ENCODE data around the gene DNAJC6.

The DNAJC6 gene

DNA sequence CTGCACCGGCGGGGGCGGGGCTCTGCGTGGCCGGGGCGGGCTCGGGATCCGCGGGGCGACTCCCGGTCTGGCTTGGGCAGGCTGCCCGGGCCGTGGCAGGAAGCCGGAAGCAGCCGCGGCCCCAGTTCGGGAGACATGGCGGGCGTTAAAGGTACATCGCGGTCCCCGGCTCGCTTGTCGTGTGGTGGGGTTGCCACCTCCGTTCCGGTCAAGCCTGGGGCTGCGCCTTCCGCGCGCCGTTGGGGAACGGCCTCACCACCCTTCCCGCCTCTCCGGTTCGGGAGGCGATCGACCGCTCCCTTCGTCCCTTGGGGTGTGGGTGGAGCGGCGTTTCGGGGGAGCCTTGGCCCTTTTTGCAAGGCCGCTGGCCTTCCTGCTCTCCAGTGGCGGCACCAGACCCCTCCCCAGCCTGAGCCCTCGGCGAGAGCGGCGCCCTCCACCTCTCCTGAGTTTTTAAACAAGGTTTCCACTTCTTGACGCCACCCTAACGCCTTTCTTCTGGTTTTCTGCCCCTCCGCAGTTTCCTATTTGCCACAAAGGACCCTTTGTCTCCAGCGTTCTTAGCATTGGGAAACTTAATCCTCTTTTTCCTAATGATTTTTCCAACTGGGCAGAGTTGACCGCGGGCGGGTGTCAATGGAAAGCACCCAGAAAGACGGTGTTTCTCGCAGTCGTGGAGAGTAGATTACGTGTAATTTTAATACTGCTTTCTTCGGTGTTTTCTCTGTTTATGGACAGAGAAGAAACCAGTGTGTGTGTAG lies 111.4 kb downstream of the DNAJC6 start, which contains the start of the genes LEPR and LEPROT:
TSS of gene LEPR (plus strand) at position 79 of the 761 bp plus-strand sequence. CDS start 144,898 bp downstream, outside the sequence.
TSS of gene LEPROT (plus strand) at position 79 of the 761 bp plus-strand sequence. CDS start at position 136, 57 bp downstream.
- no peak for DNase-seq (ENCODE audit: low read depth, low spot score)
- peak within 1 kb of the TSS; percentile 84 for H3K4me3 ChIP-seq (ENCODE audit: low read depth, low read length)
- CTCF ChIA-PET: interaction anchor here (1.9 to 2.1 kb wide), 2 partner anchors 10 to 267 kb away, joined by 7 read pairs; no protein-coding TSS in a partner anchor
- TF ChIP-seq, protein P1, sequence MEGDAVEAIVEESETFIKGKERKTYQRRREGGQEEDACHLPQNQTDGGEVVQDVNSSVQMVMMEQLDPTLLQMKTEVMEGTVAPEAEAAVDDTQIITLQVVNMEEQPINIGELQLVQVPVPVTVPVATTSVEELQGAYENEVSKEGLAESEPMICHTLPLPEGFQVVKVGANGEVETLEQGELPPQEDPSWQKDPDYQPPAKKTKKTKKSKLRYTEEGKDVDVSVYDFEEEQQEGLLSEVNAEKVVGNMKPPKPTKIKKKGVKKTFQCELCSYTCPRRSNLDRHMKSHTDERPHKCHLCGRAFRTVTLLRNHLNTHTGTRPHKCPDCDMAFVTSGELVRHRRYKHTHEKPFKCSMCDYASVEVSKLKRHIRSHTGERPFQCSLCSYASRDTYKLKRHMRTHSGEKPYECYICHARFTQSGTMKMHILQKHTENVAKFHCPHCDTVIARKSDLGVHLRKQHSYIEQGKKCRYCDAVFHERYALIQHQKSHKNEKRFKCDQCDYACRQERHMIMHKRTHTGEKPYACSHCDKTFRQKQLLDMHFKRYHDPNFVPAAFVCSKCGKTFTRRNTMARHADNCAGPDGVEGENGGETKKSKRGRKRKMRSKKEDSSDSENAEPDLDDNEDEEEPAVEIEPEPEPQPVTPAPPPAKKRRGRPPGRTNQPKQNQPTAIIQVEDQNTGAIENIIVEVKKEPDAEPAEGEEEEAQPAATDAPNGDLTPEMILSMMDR (IDR thresholded peaks at IDR 0.05; ENCODE audit: insufficient read depth, low read length, missing control alignments): no peak
- POLR2A ChIA-PET: interaction anchor here (0.6 to 1.0 kb wide), 4 partner anchors 11 to 160 kb away, joined by 3 read pairs; no protein-coding TSS in a partner anchor

DNA sequence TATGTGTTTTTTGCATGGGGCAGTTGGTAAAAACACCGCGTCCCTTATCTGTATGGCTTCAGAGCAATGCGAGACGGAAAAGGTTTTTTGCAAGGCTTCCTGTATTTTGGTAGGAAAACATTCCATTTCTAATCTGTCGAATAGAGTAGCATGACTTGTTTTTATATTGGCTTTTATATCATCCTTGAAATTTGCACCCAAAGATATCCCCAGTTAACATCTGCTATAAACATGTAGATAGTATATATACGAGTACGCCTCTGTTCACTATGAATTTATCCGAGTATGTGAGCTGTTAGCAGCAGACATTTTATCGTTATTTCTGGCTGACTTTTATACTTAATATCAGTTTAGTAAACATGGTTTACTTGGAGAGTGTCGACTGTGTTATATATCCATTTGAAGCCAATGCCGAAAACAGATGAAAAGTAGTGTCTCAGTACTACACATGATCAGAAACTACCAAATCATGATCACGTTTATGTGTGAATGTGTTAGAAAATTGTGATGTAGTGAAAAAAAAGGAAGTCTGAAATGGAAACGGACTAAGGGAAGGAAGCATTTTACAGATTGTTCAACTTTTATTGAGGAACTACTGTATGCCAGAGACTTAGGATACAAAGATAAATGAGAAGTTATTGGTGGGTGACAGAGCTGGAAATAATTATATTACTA lies 112.1 kb downstream of the DNAJC6 start:
- no peak for DNase-seq (ENCODE audit: low read depth, low spot score)
- H3K4me3 ChIP-seq (ENCODE audit: low read depth, low read length): peak overlapping the region; percentile 84
- TF ChIP-seq, protein P1 (IDR thresholded peaks at IDR 0.05; ENCODE audit: insufficient read depth, low read length, missing control alignments): no peak
- ChIA-PET CTCF (interaction anchor here (1.0 to 1.2 kb wide), 3 partner anchors 9 to 266 kb away, joined by 3 to 6 read pairs (median 3); no protein-coding TSS in a partner anchor), POLR2A (no interaction called here)

DNA sequence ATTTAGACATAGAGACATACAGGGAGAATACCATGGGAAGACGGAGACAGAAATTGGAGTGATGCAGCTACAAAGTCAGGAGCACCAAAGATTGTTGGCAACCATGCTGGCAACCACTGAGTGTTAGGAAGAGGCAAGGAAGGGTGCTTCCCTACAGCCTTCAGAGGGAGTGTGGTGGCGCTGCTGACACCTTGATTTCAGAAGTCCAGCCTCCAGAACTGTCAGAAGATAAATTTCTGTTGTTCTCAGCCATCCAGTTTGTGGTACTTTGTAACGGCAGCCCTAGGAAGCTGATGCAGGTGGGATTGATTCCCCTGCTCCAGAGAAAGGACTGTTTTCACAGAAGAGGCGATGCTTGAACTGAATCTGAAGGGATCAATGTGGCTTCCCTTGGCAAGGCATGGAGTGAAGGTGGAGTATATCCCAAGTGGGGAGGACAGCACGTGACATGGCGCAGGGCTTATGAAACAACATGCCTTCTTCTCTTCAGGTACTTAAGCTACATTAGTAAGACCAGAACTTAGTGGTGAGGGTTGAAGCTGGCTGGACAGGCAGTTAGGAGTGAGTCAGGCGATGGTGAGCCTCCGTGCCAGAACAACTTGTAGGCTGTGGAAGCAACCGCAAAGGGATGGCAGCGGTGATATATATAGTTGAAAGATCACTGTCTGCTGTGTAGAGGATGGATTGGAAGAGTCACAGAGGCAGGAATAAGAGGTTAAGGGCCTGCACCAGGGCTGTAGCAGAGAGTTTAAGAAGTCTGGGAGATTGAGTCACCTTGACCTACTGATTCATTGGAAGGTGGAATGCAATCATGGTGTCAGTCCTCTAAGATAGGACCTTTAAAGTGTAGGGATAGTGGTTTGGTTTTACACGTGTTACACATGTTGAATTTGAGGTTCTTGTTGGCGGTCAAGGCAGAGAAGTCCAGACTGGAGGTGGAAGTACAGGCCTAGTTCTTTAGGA lies 113.2 kb downstream of the DNAJC6 start:
- POLR2A ChIA-PET: no interaction called here

DNA sequence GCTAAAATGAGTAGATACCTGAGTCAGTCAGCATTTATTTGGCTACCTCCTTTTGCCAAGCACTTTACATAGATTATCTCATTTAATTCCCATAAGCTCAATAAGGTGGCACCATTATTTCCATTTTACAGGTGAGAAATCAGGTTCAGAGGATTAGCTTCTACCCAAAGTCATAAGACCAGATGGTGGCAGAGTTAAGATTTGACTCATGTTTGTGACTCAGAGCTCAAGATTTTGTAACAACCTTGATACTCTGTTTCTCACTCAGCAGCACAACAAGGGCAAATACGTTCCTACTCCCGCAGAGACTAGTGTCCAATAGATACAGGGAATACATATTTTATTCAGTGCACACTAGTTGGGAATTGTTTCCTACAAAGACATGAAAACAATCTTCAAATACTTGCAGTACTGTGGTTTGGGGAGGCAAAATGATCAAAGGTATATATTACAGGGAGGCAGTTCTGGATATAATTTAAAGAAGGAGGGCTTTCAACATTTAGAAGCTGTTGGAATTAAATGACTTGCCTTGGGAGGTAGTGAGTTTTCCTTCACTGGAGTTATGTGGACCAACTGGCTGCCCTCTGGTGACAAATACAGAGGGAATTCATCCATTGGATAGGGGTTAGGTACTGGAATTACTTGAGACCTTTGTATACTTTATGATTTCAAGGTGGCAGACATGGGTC lies 114.7 kb downstream of the DNAJC6 start:
- H3K4me3 ChIP-seq (ENCODE audit: low read depth, low read length): no peak overlapping the region
- peak; percentile 68 for DNase-seq (ENCODE audit: low read depth, low spot score)
- TF ChIP-seq, protein P1 (IDR thresholded peaks at IDR 0.05; ENCODE audit: insufficient read depth, low read length, missing control alignments): no peak
- ChIA-PET POLR2A (interaction anchor here (1.2 to 1.4 kb wide), 2 partner anchors 12 to 275 kb away, joined by 4 to 5 read pairs; partner anchors contain the start of gene AK4), CTCF (interaction anchor here (1.4 to 2.3 kb wide), 2 partner anchors 35 to 36 kb away, joined by 4 to 6 read pairs; no protein-coding TSS in a partner anchor)

More for the DNA sequence above, 113.2 kb downstream of the DNAJC6 start:
- peak overlapping the region; percentile 84 for H3K4me3 ChIP-seq (ENCODE audit: low read depth, low read length)
- DNase-seq (ENCODE audit: low read depth, low spot score): no peak
- CTCF ChIA-PET: interaction anchor here (1.0 to 1.4 kb wide), 4 partner anchors 8 to 265 kb away, joined by 3 to 6 read pairs (median 4); no protein-coding TSS in a partner anchor
- TF ChIP-seq, protein P1 (IDR thresholded peaks at IDR 0.05; ENCODE audit: insufficient read depth, low read length, missing control alignments): no peak

DNA sequence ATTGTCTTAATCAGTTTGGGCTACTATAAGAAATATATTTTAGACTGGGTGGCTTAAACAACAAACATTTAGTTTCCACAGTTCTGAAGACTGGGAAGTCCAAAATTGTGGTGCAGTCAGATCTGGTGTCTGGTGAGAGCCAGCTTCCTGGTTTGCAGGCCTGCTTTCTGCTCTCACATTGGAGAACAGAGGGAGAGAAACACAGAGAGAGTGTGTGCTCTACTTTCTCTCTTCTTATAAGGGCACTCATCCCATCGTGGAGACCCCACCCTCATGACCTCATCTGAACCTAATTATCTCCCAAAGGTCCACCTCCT lies 115.2 kb downstream of the DNAJC6 start:
- no peak overlapping the region for H3K4me3 ChIP-seq (ENCODE audit: low read depth, low read length)
- TF ChIP-seq, protein P1 (IDR thresholded peaks at IDR 0.05; ENCODE audit: insufficient read depth, low read length, missing control alignments): no peak
- CTCF ChIA-PET: interaction anchor here (2.3 to 3.3 kb wide), 2 partner anchors 35 to 263 kb away, joined by 6 to 16 read pairs; no protein-coding TSS in a partner anchor
- POLR2A ChIA-PET: interaction anchor here (1.2 to 1.4 kb wide), 2 partner anchors 11 to 276 kb away, joined by 4 to 5 read pairs; partner anchors contain the start of gene AK4
- DNase-seq (ENCODE audit: low read depth, low spot score): no peak

All from AG04449 (cell line).